HG03045 (cell line): ENCODE data around the gene MRPL53.

Experiments
- ATAC-seq: cut with Tn5 transposase; IDR thresholded peaks from one replicate; pipeline ENCODE4 v1.9.1; 2021; ENCODE audit warnings: mild to moderate bottlenecking, moderate library complexity; ENCODE audit not compliant: unreplicated experiment

Gene MRPL53

DNA sequence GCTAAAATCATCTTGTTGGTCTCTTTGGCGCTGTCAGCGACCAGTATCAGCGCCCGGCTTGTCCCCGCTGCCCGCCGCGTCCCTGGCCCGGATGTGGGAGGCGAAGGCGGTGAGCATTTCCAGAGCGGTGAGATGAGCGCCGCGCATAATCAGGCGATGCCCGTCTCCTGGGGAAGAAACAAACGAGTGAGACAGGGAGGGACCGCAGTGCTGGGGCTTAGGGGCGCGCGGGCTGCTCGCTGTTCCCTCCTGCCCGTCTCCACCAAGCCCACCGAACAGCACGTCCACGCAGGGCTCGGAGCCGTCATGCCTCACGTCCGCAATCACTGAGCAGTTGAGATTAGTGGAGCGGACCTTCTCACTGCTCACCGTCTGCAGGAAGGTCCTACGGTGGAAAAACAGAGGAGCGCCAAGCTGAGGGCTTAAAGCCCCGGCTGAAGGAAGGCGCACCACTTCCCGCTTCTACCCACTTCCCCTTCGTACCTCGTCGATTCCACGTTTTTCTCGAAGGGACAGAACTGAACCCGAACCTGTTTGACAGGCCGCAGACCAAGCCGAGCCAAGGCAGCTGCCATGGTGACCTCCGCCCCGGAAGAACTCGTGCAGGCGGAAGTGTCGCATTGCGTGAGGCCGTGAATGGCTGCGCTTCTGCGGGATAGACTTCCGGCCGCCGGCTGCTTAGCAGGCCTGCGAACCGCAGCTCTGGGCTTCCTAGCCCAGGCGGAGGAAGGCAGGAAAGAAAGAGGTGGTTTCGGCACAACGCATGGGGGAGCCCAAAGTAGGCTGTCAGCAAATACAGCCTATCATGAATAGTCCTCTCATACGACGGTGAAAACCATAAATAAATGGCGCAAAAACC lies at the start of gene MRPL53:
MRPL53 (minus strand) TSS at position 595 of the 859 bp plus-strand sequence; CDS start at position 575, 20 bp downstream.
- ATAC-seq, result peak; percentile 89

DNA sequence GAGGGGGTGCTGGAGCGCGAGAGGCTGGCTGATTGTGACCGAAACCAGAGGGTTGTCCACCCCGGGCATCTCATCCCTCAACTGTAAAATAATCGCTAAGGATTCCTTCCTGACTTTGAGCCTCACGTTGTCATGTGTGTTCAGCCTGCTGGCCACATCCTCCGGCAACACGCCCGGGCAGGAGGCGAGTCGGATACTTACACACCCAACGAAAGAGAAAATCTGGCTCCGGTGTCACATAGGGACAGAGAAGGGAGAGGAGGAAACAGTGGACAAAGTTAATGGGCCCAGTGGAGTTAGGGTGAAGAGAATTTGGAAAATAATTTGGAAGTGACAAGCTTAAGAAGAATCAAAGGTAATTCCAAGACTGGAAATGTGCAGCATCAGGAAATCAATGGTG lies 44.2 kb upstream of the MRPL53 start:
- ATAC-seq, result no peak

DNA sequence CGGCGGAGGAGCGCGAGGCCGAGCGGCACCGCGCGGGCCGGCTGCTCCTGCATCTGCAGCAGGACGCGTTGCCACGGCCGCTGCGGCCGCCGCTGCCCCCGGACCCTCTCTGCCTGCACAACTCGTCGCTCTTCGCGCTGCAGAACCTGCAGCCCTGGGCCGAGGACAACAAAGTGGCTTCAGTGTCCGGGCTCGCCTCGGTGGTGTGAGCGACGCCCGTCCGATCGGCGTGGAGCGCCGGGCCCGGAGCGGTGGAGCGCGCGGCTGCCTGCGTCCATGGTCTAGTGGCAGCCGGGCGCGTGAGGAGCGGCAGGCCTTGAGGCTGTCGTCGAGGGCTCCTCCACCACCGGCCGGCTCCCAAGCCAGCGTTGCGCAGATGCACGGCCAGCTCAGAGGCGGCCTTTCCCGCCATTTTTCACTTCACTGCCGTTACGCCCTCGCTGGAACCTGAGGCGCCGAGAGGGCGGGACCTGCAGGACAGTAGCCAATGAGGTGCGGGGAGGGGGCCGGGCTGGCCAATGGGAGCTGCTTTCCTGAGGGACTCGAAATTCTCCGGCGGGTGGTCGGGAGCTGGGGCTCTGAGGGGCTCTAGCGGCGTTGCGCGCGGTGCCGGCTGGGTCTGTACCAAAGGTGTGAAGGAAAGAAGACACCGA lies 43.6 kb upstream of the MRPL53 start:
- ATAC-seq, result peak; percentile 45

DNA sequence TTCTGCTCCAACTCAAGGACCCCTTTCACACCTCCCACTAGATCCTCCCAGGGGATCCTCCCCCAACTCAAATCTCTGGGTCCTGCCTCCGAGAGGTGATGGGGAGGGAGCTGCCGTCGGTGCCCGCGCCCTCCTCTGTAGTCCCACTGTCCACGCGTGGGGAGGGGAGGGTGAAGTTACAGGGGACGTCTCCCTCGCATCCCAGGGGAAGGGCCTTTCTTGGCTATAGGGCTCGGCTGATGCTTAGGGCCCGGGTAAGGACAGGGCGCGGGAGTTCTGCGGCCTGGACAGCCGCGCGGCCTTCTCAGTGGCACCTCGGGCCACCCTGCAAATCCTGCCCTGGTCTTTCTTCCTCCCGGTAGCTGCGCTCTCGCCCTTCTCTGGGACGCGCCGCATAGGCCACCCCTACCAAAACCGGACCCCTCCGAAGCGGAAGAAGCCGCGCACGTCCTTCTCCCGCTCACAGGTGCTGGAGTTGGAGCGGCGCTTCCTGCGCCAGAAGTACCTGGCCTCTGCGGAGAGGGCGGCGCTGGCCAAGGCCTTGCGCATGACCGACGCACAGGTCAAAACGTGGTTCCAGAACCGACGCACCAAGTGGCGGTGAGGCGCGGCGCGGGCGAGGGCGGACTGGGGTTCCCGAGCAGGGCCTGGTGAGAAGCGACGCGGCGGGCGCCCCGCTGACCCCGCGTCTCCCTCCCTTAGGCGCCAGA lies 42.9 kb upstream of the MRPL53 start:
- no peak for ATAC-seq

DNA sequence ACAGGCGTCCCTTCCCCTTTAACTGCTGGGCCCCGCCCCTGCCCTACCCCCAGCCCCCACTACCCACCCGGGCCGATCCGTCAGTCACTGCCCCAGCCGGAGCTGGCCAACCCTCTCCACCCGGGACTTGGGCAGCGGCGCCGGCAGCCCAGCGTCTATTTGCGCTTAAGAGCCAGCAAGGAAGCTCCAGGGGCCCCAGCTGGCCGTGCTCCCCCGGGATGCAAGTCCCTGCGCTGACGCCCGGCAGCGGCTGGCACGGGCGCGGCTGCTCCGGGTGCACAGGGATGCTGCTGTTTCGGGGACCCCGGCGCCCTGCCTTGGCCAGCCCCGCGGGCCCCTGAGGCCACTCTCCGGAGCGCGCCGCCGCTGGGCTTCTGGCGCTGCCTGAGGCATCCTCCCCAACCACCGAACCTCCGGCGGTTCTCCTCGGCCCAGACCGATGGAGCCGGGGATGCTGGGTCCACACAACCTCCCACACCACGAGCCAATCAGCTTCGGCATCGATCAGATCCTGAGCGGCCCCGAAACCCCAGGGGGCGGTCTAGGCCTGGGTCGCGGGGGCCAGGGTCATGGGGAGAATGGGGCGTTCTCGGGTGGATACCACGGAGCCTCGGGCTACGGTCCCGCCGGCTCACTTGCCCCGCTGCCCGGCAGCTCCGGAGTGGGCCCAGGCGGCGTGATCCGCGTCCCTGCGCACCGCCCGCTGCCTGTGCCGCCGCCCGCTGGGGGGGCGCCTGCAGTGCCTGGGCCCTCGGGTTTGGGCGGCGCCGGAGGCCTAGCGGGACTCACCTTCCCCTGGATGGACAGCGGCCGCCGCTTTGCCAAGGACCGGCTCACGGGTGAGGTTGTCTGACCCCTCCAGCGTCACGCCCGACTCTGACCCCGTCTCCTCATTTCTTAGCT lies 42.1 kb upstream of the MRPL53 start, which contains the start of gene TLX2:
TLX2 (plus strand) TSS at position 83 of the 903 bp plus-strand sequence; CDS start at position 440, 357 bp downstream.
- no peak for ATAC-seq

DNA sequence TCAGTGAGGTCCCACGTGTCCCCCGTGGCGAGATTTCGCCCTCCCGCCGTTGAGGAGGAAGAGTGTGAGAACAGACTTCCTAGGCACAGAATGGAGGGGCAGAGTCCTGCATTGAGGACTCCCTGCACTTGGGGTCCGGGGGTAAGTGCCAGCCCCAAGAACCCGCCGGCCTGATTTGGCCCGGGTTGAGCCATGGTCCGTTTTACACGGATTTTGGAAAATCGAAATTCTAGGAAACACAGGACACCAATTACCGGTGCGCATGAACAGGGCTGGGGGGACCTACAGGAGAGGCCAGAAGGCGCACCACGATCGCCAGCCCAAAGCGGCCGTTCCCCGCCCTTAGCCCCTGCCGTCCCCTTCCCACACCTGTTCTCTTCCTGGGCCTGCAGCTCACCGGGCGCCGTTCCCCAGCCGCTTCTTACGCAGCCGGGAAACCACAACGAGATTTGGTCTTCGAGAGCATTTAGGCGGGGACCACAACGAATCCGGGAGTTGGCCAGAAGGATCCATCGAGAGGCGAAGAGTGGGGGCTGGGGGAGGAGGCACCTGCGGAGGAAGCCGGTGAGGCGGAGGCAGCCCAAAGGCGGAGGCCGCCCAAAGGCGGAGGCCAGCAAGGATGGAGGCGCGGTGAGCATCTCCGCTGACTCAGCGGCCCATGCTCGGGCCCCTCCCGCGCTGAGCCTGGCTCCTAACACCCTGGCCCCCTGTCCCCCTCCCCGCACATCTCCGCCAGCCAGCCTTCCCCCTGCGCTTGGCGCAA lies 41.3 kb upstream of the MRPL53 start:
- ATAC-seq, result no peak

DNA sequence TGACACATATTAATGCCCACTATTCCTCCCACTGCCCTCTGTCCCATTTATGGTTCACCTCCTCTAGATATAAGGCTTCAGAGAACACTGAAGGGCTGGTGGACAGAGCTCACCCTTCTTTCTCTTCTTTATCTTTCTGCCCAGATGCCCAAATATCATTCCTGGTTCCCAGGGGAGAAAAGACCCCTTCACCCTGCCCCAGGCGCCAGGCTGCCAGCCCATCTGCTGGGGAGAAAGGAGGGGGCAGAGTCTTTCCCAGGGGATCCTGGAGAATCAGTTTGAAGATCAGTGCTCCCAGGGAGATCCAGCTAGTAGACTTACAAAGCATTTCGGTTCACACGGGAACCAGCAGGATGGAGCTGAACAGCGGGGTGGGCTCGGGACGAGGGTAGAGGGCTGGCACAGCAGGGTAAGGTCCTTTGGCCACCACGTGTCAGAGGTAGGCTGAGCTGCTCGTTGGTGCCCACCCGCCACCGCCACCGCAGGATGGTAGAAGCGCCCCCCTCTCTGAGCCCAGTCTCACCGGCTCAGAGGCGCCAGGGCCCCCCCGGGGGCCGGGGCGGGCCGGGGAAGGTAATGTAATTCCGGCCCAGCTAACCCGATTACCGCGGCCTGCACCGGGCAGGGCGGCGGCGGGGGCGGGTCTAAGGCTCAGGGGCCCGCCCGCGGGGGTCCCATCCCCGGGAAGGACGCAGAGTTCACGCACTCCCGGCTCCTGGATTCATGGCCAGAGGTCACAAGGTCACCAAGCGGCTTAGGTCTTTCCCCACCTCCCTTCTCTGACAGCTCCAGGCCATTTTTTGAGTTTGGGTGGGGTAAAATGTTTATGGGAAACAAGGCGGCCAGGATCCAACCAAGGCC lies 40.5 kb upstream of the MRPL53 start:
- no peak for ATAC-seq

DNA sequence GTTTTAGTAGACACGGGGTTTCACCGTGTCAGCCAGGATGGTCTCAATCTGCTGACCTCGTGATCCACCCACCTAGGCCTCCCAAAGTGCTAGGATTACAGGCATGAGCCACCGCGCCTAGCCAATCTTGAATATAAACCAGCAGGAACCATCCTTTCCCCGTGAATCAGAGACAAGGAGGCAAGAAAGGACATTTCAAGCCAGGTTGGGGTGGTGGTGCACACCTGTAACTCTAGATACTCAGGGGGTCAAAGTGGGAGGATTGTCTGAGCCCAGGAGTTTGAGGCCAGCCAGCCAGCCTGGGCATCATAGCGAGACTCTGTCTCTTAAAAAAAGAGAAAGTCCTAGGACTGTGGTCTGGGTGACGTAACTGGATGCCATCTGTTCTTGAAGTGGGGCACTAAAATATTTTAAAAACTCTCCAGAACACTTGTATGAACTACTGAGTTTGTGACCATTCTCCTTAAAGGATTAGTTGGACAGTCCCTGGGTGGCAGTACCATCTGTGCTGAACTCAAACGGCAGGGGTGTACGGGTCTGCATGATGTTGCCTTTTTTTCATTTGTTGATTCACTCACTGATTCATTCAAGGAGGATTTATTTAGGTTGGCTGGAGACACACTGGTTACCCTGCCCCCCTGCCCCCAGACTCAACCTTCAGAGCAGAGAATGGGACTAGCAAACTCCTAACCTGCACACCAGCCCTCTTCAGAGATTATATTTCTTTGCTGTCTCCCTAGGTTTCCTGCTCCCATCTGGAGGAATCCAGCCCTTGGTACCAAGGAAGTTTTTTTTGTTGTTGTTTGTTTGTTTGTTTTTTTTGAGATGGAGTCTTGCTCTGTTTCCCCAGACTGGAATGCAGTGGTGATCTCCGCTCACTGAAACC lies 38.9 kb upstream of the MRPL53 start:
- no peak for ATAC-seq

DNA sequence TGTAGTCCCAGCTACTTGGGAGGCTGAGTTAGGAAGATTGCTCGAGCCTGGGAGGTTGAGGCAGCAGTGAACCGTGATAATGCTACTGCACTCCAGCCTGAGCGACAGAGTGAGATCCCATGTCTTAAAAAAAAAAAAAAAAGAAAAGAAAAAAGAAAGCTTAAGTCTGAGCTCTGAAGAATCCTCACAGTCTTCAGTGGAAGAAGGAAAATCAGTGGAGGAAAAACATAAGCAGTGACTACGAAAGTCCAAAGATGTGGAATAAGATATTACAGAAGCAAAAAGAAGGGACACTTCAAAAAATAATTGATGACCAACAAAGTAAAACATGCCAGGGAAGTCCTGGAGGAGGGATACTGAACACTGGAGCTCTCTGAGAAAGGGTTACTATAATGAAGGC lies 37.8 kb upstream of the MRPL53 start:
- ATAC-seq, result no peak

DNA sequence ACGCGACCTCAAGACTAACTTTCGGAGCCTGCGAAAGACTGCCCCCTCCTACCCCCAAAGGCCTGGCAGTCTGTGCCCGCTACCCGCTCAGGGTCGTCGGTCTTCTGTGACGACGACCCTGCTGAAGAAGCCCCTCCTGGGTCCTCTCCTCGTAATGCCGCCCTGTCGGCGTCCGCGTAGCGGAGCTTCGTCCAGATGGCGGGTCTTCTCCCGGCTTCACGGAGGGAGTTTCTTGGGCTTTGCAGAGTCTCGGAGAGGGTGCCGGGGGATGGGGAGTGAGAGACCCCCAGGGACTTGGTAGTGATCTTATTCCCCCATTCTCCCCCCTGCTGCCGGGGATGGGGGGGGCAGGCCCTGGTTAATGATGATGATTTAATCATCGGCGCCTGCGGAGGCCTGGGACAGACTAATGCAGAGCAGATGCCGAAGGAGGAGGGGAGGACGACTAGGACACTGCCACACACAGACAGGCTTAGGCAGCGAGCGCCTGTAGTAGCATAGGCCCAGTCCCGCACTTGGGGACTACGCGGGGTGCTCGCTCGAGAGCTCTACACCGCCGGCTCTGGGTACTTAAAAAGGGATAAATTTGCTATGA lies 35.5 kb upstream of the MRPL53 start:
- peak; percentile 8 for ATAC-seq

DNA sequence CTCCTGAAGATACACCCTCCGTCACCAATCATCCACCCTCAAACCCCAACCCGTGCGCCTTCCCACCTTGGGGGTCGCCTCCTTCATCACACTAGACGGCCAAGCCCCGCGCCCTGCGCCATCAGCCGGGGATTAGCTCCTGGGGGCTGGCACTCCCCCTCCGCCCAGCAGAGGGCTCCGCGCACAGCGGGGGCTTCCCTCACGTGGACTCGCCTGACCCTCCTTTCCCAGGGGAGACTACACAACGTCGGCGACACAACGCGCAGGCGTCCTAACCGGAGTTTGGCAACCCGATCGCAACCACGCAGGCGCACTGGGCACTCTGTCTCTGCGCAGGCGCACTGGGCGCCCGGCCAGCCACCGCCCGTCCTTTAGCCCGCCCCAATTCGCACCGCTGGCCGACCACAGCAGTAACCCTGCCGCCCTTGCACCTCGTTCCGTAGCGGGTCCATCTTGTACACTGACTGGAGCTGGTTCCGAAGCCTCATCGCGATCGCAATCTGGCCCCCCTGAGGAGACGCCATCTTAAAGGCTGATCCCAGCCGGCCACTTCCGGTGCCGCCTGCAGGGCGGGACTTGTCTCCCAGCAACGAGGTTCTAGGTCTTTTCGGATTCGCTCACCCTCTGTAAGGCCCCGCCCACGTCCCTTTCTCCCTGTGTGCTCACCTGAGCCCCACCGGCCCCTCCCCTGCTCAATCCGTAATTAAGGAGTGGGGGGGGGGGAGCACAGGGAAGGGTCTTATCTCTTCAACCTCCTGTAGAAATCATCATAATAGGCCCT lies 34.9 kb upstream of the MRPL53 start, which contains the start of gene PCGF1:
PCGF1 (minus strand) TSS at position 551 of the 781 bp plus-strand sequence; CDS start at position 524, 27 bp downstream.
- peak; percentile 92 for ATAC-seq

DNA sequence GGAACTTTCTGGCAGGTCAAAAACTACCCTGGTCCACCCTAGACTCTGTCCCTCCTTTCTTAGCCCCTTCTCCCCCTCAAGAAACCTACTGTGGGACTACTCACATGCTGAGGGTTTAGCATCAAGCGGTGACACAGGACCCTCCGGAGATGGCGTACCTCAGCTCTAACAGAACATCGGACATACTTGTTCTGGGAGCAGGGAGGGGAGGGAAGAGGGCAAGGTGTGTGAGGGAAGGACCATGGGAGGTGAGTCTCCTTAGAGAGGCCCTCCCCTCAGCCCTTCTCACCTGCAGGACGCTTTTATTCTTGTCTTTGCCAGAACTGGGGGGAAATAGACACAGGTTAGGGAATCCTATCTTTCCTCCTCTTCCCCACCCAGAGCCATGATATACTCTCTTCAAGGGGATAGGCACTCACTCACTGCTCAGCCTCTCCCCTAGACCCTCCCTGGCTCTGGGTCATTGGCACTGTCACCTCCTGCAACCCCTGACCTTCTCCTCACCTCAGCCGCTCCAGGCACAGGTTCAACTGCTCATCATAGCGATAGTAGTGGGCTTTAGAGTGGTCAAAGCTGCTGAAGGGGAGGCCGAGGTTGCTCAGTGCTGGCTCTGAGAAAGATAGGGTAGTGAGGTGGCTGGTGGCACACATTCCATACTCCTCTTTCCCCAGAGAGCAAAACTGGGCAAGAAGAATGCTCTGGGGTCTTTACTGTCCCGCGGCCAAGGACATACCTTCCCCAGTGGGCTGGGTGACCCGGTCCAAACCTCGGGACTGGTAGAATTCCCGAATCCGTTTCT lies 33.2 kb upstream of the MRPL53 start:
- ATAC-seq, result no peak

DNA sequence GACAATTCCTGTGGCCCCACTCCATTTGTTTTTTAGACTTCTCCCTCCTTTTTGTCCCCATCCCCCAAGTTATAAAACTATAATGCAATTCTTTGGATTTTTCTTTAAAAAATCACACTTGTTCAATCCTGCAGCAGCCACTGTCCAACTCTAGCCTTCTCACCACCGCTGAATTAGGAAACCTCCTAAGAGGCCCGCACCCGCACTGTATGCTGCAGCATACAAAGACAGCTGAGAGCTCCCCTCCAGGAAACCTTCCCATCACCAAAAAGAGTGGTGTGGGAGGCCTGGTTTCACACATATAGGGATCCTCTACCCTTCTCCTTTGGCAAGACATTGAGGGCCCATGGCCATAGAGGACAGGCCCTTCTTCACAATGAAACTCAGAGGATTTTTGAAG lies 32.1 kb upstream of the MRPL53 start:
- ATAC-seq, result no peak

DNA sequence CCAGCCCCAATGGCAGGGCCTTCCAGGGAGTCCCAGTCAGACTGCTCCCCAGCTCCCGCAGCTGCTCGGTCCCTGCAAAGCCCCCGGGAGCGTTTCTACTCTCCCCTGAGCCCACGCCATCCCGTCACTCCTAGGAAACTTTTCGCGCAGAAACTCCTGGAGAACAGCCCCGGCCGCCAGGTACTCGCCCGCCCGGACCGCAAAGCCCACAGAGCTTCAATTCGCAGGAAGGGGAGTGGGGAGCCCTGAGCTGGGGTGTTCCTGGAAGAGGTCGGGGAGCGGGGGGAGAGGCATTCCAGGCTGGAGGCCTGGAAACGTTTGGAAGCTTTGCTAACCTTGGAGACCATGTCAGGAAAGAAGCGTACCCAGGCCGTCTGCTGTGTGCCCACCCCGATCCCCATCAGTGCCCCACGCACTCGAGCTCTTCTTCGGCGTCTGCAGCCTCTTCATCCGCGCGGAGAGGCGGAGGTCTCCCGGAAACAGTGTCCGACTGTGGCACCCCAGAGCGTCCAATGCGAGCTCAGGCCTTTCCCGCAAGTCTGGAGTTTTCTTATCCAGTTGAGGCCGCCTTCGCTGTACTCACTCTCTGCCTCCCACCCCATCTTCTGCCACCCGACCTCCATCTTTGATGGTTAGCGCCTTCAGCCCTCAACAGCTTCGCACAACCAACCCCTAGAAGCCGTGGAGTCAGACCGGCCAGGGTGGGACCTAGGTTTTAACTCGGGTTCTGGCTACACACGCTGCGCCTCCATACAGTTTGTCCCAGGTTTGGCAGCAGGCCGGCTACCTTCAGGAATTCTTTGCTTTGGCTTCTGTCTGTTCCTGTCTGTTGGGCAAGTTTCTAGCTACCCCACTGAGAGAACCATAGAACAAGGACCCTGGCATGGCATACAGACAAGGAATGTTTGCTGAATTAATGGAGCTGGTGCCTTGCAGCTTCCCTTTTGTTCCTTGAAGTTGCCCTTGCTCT lies 31.3 kb upstream of the MRPL53 start:
- ATAC-seq, result no peak
